ENCODE results near the gene LRRC45.

The LRRC45 gene

GRCh38 chr17:82029990-82030469 is 6.9 kb downstream of the LRRC45 start:
- TF ChIP-seq MAX (IDR thresholded peaks at IDR 0.05; ENCODE audit: low read depth, low read length) (no peak), POLR2A (IDR thresholded peaks at IDR 0.05; ENCODE audit: extremely low read depth, insufficient read length) (no peak), MYC (IDR thresholded peaks at IDR 0.05; ENCODE audit: low read depth, low read length) (no peak), CTCF (IDR thresholded peaks at IDR 0.05; ENCODE audit: low read depth, low read length) (no peak)
- no peak for DNase-seq (ENCODE audit: low read depth)
- H3K4me3 ChIP-seq (ENCODE audit: low read depth, low read length): no peak overlapping the region

- peak overlapping the region; percentile 42 for H3K4me3 ChIP-seq (ENCODE audit: low read depth, low read length)
- DNase-seq (ENCODE audit: low read depth): peak; percentile 90
- TF ChIP-seq CTCF (IDR thresholded peaks at IDR 0.05; ENCODE audit: low read depth, low read length): peak; percentile 32
- TF ChIP-seq POLR2A (IDR thresholded peaks at IDR 0.05; ENCODE audit: extremely low read depth, insufficient read length): peak; percentile 35
- peak; percentile 55; the same call in 1 of the 2 replicates for TF ChIP-seq MAX (IDR thresholded peaks at IDR 0.05; ENCODE audit: low read depth, low read length)
- peak; percentile 30 for TF ChIP-seq MYC (IDR thresholded peaks at IDR 0.05; ENCODE audit: low read depth, low read length)
Measured at GRCh38 chr17:82030470-82031302, 7.6 kb downstream of the LRRC45 start.

- DNase-seq (ENCODE audit: low read depth): peak; percentile 65
- TF ChIP-seq CTCF (IDR thresholded peaks at IDR 0.05; ENCODE audit: low read depth, low read length) (no peak), POLR2A (IDR thresholded peaks at IDR 0.05; ENCODE audit: extremely low read depth, insufficient read length) (peak; percentile 38), MYC (IDR thresholded peaks at IDR 0.05; ENCODE audit: low read depth, low read length) (no peak), MAX (IDR thresholded peaks at IDR 0.05; ENCODE audit: low read depth, low read length) (no peak)
- peak within 1 kb of the TSS; percentile 49 for H3K4me3 ChIP-seq (ENCODE audit: low read depth, low read length)
Measured at GRCh38 chr17:82031303-82031884, 8.3 kb downstream of the LRRC45 start, which contains the start of gene RAC3. RAC3 (plus strand) TSS chr17:82031678; CDS start chr17:82031762, 84 bp downstream.

GRCh38 chr17:82031885-82032627 is 9.0 kb downstream of the LRRC45 start:
- peak; percentile 68 for DNase-seq (ENCODE audit: low read depth)
- TF ChIP-seq MAX (IDR thresholded peaks at IDR 0.05; ENCODE audit: low read depth, low read length): peak; percentile 84
- TF ChIP-seq MYC (IDR thresholded peaks at IDR 0.05; ENCODE audit: low read depth, low read length): peak; percentile 54; the same call in 1 of the 2 replicates
- TF ChIP-seq CTCF (IDR thresholded peaks at IDR 0.05; ENCODE audit: low read depth, low read length): no peak
- no peak for TF ChIP-seq POLR2A (IDR thresholded peaks at IDR 0.05; ENCODE audit: extremely low read depth, insufficient read length)
- peak overlapping the region; percentile 49 for H3K4me3 ChIP-seq (ENCODE audit: low read depth, low read length)

- no peak for TF ChIP-seq POLR2A (IDR thresholded peaks at IDR 0.05; ENCODE audit: extremely low read depth, insufficient read length)
- TF ChIP-seq MAX (IDR thresholded peaks at IDR 0.05; ENCODE audit: low read depth, low read length): no peak
- no peak for TF ChIP-seq MYC (IDR thresholded peaks at IDR 0.05; ENCODE audit: low read depth, low read length)
- TF ChIP-seq CTCF (IDR thresholded peaks at IDR 0.05; ENCODE audit: low read depth, low read length): no peak
- no peak for DNase-seq (ENCODE audit: low read depth)
- no peak overlapping the region for H3K4me3 ChIP-seq (ENCODE audit: low read depth, low read length)
Measured at GRCh38 chr17:82033359-82034085, 10.4 kb downstream of the LRRC45 start.
